ENCODE results near the gene SLC2A6. TPM values are rescaled to one million over a fixed set of nuclear protein-coding genes. Genes with fewer than 3 reads are reported as not detected.

The SLC2A6 gene
- total RNA-seq, 1 experiment from 2014 or later, result 18.7 TPM

DNA sequence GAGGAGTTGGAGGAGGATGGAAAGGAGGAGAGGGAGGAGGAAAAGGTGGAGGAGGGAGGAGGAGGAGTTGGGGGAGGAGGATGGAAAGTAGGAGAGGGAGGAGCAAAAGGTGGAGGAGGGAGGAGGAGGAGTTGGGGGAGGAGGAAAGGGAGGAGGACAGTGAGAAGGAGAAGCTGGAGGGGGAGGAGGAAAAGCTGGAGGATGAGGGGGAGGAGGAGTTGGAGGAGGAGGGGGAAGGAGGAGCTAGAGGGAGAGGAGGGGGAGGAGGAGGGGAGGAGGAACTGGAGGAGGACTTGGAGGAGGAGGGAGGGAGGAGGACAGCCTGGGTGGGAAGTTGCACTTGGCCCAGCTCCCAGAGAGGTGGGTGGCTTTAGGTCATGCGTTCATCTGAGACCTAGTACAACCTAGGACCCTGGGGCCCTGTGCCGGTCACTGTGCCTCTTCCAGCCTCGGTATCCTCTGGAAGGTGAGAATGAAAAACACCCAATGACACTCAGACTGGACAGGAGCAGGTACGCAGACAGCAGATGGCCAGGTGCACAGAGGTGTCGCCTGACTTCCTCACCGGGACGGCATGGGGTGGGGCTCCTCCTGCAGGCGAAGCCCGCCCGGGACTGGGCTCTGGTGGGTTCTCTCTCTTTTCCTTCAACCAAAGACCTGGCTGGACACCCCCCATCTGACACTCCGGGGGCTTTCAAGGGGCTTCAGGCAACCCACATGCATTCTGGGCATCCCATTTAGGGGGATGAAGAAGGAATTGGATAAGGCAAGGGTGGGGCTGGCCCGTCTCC lies 12.2 kb upstream of the SLC2A6 start:
- H3K23me2 ChIP-seq (ENCODE audit: insufficient read length, low read depth, low read length, poor library complexity, severe bottlenecking), result no peaks in the 10 kb centered on the region
- H4K8ac ChIP-seq (replicated peaks; ENCODE audit: insufficient read length, low read depth, low read length), result no peak overlapping the region
- H3K79me1 ChIP-seq (ENCODE audit: insufficient read depth, low read depth, low read length, poor library complexity, severe bottlenecking), result no peaks in the 10 kb centered on the region
- no peak overlapping the region for H3K4me2 ChIP-seq (ENCODE audit: insufficient read depth, insufficient read length, low read length)
- H3K18ac ChIP-seq (ENCODE audit: insufficient read length, low read depth, low read length), result no peak overlapping the region
- H3K27me3 ChIP-seq (ENCODE audit: insufficient read depth, low read length), result no peaks in the 10 kb centered on the region
- no peak overlapping the region for H3K9ac ChIP-seq (ENCODE audit: extremely low read depth, insufficient read length, low read length)
- no peak overlapping the region for H2BK15ac ChIP-seq (ENCODE audit: low read depth, low read length)
- H2BK120ac ChIP-seq (ENCODE audit: low read depth, low read length, poor library complexity, severe bottlenecking), result no peak overlapping the region
- no peak overlapping the region for H4K5ac ChIP-seq (ENCODE audit: insufficient read length, low read depth, low read length)
- H3K9me3 Mint-ChIP-seq, result no peaks in the 10 kb centered on the region
- no peak overlapping the region for H4K91ac ChIP-seq (ENCODE audit: insufficient read length, low read depth, low read length)
- no peak overlapping the region for H3K4ac ChIP-seq (ENCODE audit: low read depth, low read length)
- H3K27ac ChIP-seq (ENCODE audit: insufficient read length, low read depth, low read length), result no peak overlapping the region
- no peak overlapping the region for H2AK5ac ChIP-seq (ENCODE audit: insufficient read length, low read length)
- no peaks in the 10 kb centered on the region for H3K9me3 ChIP-seq (ENCODE audit: control insufficient read depth, low read depth, low read length)
- no peaks in the 10 kb centered on the region; the same call in 1 of the 2 replicates for H3K27me3 Mint-ChIP-seq (ENCODE audit: low read depth)
- H3K36me3 Mint-ChIP-seq (ENCODE audit: insufficient read depth in 1 of 3, low read depth in 3 of 3), result no peaks in the 10 kb centered on the region
- TF ChIP-seq, protein P1, sequence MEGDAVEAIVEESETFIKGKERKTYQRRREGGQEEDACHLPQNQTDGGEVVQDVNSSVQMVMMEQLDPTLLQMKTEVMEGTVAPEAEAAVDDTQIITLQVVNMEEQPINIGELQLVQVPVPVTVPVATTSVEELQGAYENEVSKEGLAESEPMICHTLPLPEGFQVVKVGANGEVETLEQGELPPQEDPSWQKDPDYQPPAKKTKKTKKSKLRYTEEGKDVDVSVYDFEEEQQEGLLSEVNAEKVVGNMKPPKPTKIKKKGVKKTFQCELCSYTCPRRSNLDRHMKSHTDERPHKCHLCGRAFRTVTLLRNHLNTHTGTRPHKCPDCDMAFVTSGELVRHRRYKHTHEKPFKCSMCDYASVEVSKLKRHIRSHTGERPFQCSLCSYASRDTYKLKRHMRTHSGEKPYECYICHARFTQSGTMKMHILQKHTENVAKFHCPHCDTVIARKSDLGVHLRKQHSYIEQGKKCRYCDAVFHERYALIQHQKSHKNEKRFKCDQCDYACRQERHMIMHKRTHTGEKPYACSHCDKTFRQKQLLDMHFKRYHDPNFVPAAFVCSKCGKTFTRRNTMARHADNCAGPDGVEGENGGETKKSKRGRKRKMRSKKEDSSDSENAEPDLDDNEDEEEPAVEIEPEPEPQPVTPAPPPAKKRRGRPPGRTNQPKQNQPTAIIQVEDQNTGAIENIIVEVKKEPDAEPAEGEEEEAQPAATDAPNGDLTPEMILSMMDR (conservative IDR thresholded peaks at IDR 0.05), result no peak
- H2BK20ac ChIP-seq (ENCODE audit: low read depth, low read length, poor library complexity, severe bottlenecking), result no peak overlapping the region
- no peak overlapping the region for H3T11ph ChIP-seq (ENCODE audit: low read length)
- no peak overlapping the region for H3K14ac ChIP-seq (ENCODE audit: insufficient read depth, low read length)
- no peak overlapping the region for H3K56ac ChIP-seq (ENCODE audit: insufficient read length, low read depth, low read length)
- no peak overlapping the region for H2BK12ac ChIP-seq (ENCODE audit: insufficient read length, low read depth, low read length)
- DNase-seq, result no peak
- WGBS (ENCODE audit: extremely low coverage, insufficient read length, low lambda C conversion rate), result no CpG with 5 or more reads among the region's 12 CpGs
- no peaks in the 10 kb centered on the region for H4K20me1 ChIP-seq (ENCODE audit: control insufficient read depth, insufficient read depth, insufficient read length)
- H3K4me1 ChIP-seq (ENCODE audit: insufficient read depth, low read length), result no peaks in the 10 kb centered on the region
- H3K23ac ChIP-seq (ENCODE audit: insufficient read length, low read depth, low read length), result no peak overlapping the region
- H2BK5ac ChIP-seq (ENCODE audit: insufficient read length, low read length), result no peak overlapping the region
- 0 out of 4 replicates have a peak, but pooled peaks cover 0 to 1% of the 10 kb centered on the region in 2 experiments for H3K4me1 Mint-ChIP-seq
- no peak overlapping the region for H3K27ac Mint-ChIP-seq
- H3K79me2 ChIP-seq (ENCODE audit: insufficient read depth, low read length), result no peaks in the 10 kb centered on the region
- H2AFZ ChIP-seq (ENCODE audit: low read length), result no peak overlapping the region
- no peak overlapping the region for H3K4me3 Mint-ChIP-seq
